GM12872 (cell line): ENCODE results near the gene MANEA.
A peak's percentile ranks its signal among the peaks of the same experiment; 100 is the strongest.

Experiments
- TF ChIP-seq, protein P1 (sequence below): IDR thresholded peaks from 3 replicates; pipeline ENCODE4 v1.5.1; 2011; ENCODE audit warnings: low read depth, mild to moderate bottlenecking, low read length, moderate library complexity; ENCODE audit not compliant: insufficient read depth

The MANEA gene

GRCh38 chr6:95648636-95649035, 71.3 kb downstream of the MANEA start:
- TF ChIP-seq, protein P1, sequence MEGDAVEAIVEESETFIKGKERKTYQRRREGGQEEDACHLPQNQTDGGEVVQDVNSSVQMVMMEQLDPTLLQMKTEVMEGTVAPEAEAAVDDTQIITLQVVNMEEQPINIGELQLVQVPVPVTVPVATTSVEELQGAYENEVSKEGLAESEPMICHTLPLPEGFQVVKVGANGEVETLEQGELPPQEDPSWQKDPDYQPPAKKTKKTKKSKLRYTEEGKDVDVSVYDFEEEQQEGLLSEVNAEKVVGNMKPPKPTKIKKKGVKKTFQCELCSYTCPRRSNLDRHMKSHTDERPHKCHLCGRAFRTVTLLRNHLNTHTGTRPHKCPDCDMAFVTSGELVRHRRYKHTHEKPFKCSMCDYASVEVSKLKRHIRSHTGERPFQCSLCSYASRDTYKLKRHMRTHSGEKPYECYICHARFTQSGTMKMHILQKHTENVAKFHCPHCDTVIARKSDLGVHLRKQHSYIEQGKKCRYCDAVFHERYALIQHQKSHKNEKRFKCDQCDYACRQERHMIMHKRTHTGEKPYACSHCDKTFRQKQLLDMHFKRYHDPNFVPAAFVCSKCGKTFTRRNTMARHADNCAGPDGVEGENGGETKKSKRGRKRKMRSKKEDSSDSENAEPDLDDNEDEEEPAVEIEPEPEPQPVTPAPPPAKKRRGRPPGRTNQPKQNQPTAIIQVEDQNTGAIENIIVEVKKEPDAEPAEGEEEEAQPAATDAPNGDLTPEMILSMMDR: 0 out of 3 replicates have a peak, but pooled peaks have one; percentile 20

GRCh38 chr6:95649451-95649850, 72.1 kb downstream of the MANEA start:
- TF ChIP-seq, protein P1: no peak

DNA sequence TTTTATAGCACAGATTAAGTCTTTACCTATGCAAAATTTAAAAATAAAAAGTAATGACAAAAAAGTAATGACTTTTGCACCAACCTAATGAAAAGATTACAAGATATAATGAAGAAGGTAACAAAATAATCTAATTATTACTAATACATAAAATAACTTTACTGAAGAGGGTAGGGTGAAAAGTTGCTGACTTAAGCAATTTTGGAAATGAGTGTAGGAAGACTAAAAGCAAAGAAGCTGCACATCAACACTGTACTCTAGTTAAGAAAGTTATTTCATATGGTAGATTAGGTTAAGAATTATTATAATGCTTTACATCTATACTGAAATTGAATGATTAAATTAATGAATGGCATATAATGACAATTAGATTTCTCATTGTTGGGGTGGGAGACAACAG, 76.8 kb downstream of the MANEA start:
- TF ChIP-seq, protein P1: no peak

GRCh38 chr6:95658886-95659285, 81.6 kb downstream of the MANEA start:
- TF ChIP-seq, protein P1: no peak
